RWPE2 (cell line): ENCODE data around the gene OR2F2.

Experiments used
- ATAC-seq: fragments of 200-7000 bp; cut with Tn5 transposase; 3 replicates; pipeline ENCODE4 v1.9.1; 2021; ENCODE audit warnings: low read depth
- DNase-seq: peaks from one replicate; pipeline ENCODE4 v3.0.0-alpha.2; 2020; ENCODE audit warnings: low spot score
- H3K27ac ChIP-seq: fragments of 450-650 bp; 2 replicates; pipeline ENCODE4 v1.5.1; 2017; ENCODE audit warnings: mild to moderate bottlenecking; ENCODE audit not compliant: poor library complexity, severe bottlenecking
- H3K27me3 ChIP-seq: fragments of 250-450 bp; sonication (Bioruptor Pico); 2 replicates; pipeline ENCODE4 v1.5.1; 2021; ENCODE audit warnings: mild to moderate bottlenecking, moderate library complexity; ENCODE audit not compliant: insufficient read depth, poor library complexity, severe bottlenecking
- H3K36me3 ChIP-seq: fragments of 250-450 bp; sonication (Bioruptor Pico); 2 replicates; pipeline ENCODE4 v1.5.1; 2020; ENCODE audit warnings: low read depth, mild to moderate bottlenecking, moderate library complexity
- H3K4me1 ChIP-seq: fragments of 250-450 bp; sonication (Bioruptor Pico); 2 replicates; pipeline ENCODE4 v1.5.1; 2021; ENCODE audit warnings: mild to moderate bottlenecking, moderate library complexity; ENCODE audit not compliant: insufficient read depth, poor library complexity, severe bottlenecking
- H3K4me3 ChIP-seq: fragments of 250-450 bp; sonication (Bioruptor Pico); 2 replicates; pipeline ENCODE4 v1.5.1; 2021; ENCODE audit warnings: mild to moderate bottlenecking, moderate library complexity; ENCODE audit not compliant: severe bottlenecking
- H3K9me3 ChIP-seq: fragments of 250-450 bp; sonication (Bioruptor Pico); 2 replicates; pipeline ENCODE4 v1.5.1; 2021; ENCODE audit warnings: mild to moderate bottlenecking, moderate library complexity; ENCODE audit not compliant: severe bottlenecking
- TF ChIP-seq, protein P1 (sequence below): fragments of 450-650 bp; IDR thresholded peaks from one replicate; pipeline ENCODE4 v1.5.1; 2017; ENCODE audit warnings: mild to moderate bottlenecking, moderate library complexity; ENCODE audit not compliant: poor library complexity, severe bottlenecking

OR2F2 gene

DNA sequence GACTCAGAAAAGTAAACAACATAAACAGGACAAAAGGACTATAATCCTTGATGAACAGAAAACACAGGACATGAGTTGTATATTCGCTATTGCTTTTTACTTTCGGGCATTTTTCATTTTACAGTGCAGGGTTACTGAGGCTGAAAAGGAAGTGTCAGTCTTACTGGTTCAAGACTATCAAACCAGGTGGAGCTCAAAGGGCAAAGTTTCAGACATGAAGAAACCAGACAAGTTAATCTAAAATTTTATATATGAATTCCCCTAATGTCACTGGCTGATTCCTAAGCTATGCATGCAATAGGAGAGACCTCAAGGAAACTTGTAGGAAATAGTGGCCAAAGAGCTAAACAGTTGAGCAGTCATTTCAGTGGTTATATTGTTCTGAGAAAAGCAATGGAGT lies 44.5 kb upstream of the OR2F2 start:
- H3K9me3 ChIP-seq = peaks cover 4% of the 10 kb centered on the region

DNA sequence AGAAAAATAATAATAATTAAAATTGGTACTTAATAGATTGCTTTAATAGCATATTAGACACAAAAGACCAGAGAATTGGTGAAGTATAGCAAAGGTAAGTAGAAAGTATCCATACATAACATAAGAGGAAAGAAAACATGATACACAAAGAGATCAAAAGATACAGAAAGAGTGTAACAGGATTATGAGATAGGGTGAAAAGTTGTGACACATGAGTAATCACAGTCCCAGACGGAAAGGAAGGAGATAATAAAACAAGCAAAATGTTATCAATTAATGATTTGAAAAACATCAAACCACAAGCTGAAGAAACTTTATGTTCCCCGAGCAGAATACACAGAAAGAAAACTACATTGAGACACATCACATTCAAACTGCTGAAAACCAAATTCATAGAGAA lies 43.6 kb upstream of the OR2F2 start:
- H3K9me3 ChIP-seq = peaks cover 4% of the 10 kb centered on the region
- DNase-seq (no peak), ATAC-seq (no peak)
- H3K4me1 ChIP-seq = no peaks in the 10 kb centered on the region
- H3K27me3 ChIP-seq = no peaks in the 10 kb centered on the region
- TF ChIP-seq, protein P1, sequence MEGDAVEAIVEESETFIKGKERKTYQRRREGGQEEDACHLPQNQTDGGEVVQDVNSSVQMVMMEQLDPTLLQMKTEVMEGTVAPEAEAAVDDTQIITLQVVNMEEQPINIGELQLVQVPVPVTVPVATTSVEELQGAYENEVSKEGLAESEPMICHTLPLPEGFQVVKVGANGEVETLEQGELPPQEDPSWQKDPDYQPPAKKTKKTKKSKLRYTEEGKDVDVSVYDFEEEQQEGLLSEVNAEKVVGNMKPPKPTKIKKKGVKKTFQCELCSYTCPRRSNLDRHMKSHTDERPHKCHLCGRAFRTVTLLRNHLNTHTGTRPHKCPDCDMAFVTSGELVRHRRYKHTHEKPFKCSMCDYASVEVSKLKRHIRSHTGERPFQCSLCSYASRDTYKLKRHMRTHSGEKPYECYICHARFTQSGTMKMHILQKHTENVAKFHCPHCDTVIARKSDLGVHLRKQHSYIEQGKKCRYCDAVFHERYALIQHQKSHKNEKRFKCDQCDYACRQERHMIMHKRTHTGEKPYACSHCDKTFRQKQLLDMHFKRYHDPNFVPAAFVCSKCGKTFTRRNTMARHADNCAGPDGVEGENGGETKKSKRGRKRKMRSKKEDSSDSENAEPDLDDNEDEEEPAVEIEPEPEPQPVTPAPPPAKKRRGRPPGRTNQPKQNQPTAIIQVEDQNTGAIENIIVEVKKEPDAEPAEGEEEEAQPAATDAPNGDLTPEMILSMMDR = no peak
- H3K4me3 ChIP-seq = no peak overlapping the region
- no peak overlapping the region for H3K27ac ChIP-seq
- peaks cover 4% of the 10 kb centered on the region for H3K36me3 ChIP-seq

More for the DNA sequence above, 44.5 kb upstream of the OR2F2 start:
- no peak overlapping the region for H3K27ac ChIP-seq
- DNase-seq (no peak), ATAC-seq (no peak)
- peaks cover 3% of the 10 kb centered on the region for H3K4me1 ChIP-seq
- TF ChIP-seq, protein P1 = no peak
- H3K36me3 ChIP-seq = peaks cover 4% of the 10 kb centered on the region; the same call in 1 of the 2 replicates
- H3K27me3 ChIP-seq = no peaks in the 10 kb centered on the region
- no peak overlapping the region for H3K4me3 ChIP-seq

DNA sequence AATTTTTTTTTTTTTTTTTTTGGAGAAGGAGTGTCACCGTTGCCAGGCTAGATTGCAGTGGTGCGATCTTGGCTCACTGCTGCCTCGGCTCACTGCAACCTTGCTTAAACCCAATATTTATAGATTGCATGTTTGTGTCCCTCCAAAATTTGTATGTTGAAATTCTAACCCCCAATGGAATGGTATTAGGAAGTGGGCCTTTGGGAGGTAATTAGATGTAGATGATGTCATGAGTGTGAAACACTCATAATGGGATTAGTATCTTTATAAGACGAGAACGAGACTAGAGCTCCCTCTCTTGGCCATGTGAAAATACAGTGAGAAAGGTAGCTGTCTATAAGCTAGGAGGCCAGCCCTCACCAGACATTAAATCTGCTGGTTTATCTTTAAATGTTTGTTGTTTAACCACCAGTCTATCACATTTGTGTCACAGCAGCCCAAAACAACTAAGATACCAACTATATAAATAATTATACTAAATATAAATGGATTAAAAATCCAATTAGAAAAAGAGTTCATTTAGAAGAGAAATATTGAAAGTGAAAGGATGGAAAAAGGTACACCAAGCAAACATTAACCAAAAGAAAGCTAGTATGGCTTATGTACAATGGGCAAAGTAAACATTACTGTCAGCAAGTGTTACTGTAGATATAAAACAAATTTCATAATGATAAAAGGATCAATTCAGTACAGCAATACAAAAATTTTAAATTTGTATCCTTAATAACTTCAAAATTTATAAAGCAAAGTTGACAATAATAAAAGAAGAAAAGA lies 42.3 kb upstream of the OR2F2 start:
- TF ChIP-seq, protein P1 = no peak
- H3K4me3 ChIP-seq = no peak overlapping the region
- no peak overlapping the region for H3K27ac ChIP-seq
- peaks cover 4% of the 10 kb centered on the region for H3K36me3 ChIP-seq
- ATAC-seq = no peak
- DNase-seq = no peak
- H3K27me3 ChIP-seq = no peaks in the 10 kb centered on the region
- H3K9me3 ChIP-seq = peaks cover 4% of the 10 kb centered on the region
- H3K4me1 ChIP-seq = no peaks in the 10 kb centered on the region

DNA sequence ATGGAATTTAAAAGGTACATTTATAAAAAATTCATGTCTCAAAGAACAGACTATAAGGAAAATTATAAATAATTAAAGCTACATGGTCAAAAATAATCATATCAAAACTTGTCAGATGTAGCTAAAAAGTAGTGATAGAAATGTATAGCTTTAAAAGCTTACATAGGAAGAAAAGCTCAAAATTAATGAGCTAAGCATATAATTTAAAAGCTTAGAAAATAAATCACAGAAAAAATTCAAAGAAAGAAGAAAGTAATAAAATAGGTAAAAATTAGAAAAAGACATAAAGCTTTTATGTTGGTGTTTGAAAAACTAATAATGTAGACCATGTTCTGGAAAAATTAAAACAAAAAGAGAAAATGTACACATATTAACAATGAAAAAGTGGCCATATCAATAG lies 38.4 kb upstream of the OR2F2 start:
- TF ChIP-seq, protein P1 = no peak
- Histone ChIP-seq H3K27me3 (no peaks in the 10 kb centered on the region), H3K36me3 (no peaks in the 10 kb centered on the region; the same call in none of the 2 replicates), H3K4me3 (no peak overlapping the region), H3K4me1 (peaks cover 14% of the 10 kb centered on the region), H3K9me3 (peaks cover 4% of the 10 kb centered on the region), H3K27ac (no peak overlapping the region)
- no peak for DNase-seq
- ATAC-seq = no peak

DNA sequence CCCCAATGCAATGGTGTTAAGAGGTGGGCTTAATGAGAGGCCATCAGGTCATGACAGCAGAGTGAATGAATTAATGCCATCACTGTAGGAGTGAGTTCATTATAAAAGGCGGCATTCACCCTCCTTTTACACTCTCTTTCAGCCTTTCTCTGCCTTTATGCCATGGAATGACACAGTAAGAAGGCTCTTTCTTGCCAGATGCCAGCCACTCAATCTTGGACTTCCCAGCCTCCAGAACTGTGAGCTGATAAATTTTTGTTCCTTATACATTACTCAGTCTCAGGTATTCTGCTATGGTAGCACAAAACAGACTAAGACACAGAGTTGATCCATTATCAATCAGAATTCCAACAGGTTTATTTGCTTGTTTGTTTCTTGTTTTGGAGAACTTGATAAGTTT lies 36.2 kb upstream of the OR2F2 start:
- no peaks in the 10 kb centered on the region; the same call in 1 of the 2 replicates for H3K36me3 ChIP-seq
- H3K27me3 ChIP-seq = no peaks in the 10 kb centered on the region
- ATAC-seq (no peak), DNase-seq (no peak)
- no peaks in the 10 kb centered on the region for H3K9me3 ChIP-seq
- peaks cover 14% of the 10 kb centered on the region for H3K4me1 ChIP-seq
- H3K27ac ChIP-seq = no peak overlapping the region
- TF ChIP-seq, protein P1 = no peak
- no peak overlapping the region for H3K4me3 ChIP-seq
